GM12891 (cell line): ENCODE results near the gene GREM2.

ENCODE experiments used
- POLR2A ChIP-seq: IDR thresholded peaks from 2 replicates; pipeline ENCODE4 v1.6.1; 2011; ENCODE audit warnings: low read depth, low read length, control low read depth
- POLR2AphosphoS5 ChIP-seq: IDR thresholded peaks from 2 replicates; pipeline ENCODE4 v1.6.1; 2011; ENCODE audit warnings: low read depth, low read length, control low read depth
- SPI1 ChIP-seq: IDR thresholded peaks from 2 replicates; pipeline ENCODE4 v1.6.1; 2011; ENCODE audit warnings: low read depth, low read length, control low read depth
- TAF1 ChIP-seq: IDR thresholded peaks from 2 replicates; pipeline ENCODE4 v1.6.1; 2011; ENCODE audit warnings: low read depth, low read length, control low read depth

DNA sequence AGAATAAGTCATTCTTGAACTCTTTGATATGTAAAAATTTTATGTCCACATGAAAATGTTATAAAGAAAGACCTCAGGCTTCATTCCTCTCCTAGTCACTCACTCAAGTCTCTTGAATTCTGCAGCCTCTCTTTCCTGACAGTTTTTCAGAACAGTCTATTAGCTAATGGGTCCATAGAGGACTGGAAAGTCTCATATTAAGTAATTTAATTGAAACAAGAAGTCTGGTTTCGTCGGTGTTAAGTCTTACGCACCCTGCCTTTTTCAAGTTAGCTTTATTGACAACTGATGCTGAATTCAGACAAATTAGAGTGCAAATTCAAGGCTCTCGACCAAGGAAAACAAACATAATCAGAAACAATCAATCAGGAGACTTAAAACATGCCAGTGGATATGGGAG lies 105.8 kb downstream of the GREM2 start:
- TF ChIP-seq TAF1: no peak
- TF ChIP-seq SPI1: no peak
- TF ChIP-seq POLR2AphosphoS5: no peak
- no peak for TF ChIP-seq POLR2A
